OCI-LY7 (cell line): Measurements from ENCODE around the gene GREM2.

Source experiments
- EZH2phosphoT487 ChIP-seq: fragments of 200-600 bp; sonication (generic); IDR thresholded peaks from 2 replicates; pipeline ENCODE4 v1.6.1; 2018; ENCODE audit warnings: low read depth, borderline replicate concordance, mild to moderate bottlenecking, mixed run types, antibody characterized with exemption, low read length, moderate library complexity, mixed read lengths
- TF ChIP-seq, protein P1 (sequence below): fragments of 200-600 bp; sonication (generic); conservative IDR thresholded peaks from 2 replicates; pipeline ENCODE4 v1.5.1; 2014; ENCODE audit warnings: mild to moderate bottlenecking, antibody characterized with exemption, low read length, moderate library complexity, mixed read lengths

GRCh38 chr1:240619906-240620621 lies 8.1 kb upstream of the GREM2 start:
- TF ChIP-seq, protein P1, sequence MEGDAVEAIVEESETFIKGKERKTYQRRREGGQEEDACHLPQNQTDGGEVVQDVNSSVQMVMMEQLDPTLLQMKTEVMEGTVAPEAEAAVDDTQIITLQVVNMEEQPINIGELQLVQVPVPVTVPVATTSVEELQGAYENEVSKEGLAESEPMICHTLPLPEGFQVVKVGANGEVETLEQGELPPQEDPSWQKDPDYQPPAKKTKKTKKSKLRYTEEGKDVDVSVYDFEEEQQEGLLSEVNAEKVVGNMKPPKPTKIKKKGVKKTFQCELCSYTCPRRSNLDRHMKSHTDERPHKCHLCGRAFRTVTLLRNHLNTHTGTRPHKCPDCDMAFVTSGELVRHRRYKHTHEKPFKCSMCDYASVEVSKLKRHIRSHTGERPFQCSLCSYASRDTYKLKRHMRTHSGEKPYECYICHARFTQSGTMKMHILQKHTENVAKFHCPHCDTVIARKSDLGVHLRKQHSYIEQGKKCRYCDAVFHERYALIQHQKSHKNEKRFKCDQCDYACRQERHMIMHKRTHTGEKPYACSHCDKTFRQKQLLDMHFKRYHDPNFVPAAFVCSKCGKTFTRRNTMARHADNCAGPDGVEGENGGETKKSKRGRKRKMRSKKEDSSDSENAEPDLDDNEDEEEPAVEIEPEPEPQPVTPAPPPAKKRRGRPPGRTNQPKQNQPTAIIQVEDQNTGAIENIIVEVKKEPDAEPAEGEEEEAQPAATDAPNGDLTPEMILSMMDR = no peak
- TF ChIP-seq EZH2phosphoT487 = no peak
